Adrenal gland (tissue), 12 donors: Measurements from ENCODE around the gene NRSN2. TPM values are rescaled to one million over a fixed set of nuclear protein-coding genes. Genes with fewer than 3 reads are reported as not detected.

ENCODE experiments used
- DNase-seq, 7 donors: peaks; one replicate each; pipeline ENCODE4 v3.0.0-alpha.2; 2019 to 2020
- H3K27ac ChIP-seq, 5 donors: fragments of 200-600 bp; sonication (generic) in 4 of 5; 1 replicate in 3 of 5; 2 replicates in 2 of 5; pipeline versions ENCODE4 v1.5.1 to v1.8.0; 2016 to 2020; ENCODE audit warnings: mild to moderate bottlenecking in 1 of 5
- H3K27me3 ChIP-seq: fragments of 200-600 bp; 2 replicates; pipeline ENCODE4 v1.8.0; 2021
- H3K36me3 ChIP-seq, 2 donors: fragments of 200-600 bp; replicated peaks in 1 of 2; 1 replicate in 1 of 2; 2 replicates in 1 of 2; pipeline versions ENCODE4 v1.5.1 to v1.8.0; 2018 to 2022
- H3K4me1 ChIP-seq, 2 donors: fragments of 200-600 bp; replicated peaks in 1 of 2; 1 replicate in 1 of 2; 2 replicates in 1 of 2; pipeline versions ENCODE4 v1.5.1 to v1.8.0; 2018 to 2021
- H3K4me3 ChIP-seq, 4 donors: fragments of 200-600 bp; sonication (generic) in 3 of 4; one replicate each; pipeline ENCODE4 v1.5.1; 2016 to 2018
- H3K9me3 ChIP-seq, 3 donors: fragments of 200-600 bp; sonication (generic) in 1 of 3; replicated peaks in 1 of 3; 1 replicate in 2 of 3; 2 replicates in 1 of 3; pipeline versions ENCODE4 v1.5.1 to v1.8.0; 2016 to 2021
- POLR2A ChIP-seq, 2 donors: fragments of 450-650 bp; IDR thresholded peaks; one replicate each; pipeline ENCODE4 v1.6.1; 2017; ENCODE audit warnings: antibody characterized with exemption in 2 of 2, mild to moderate bottlenecking in 2 of 2, moderate library complexity in 1 of 2
- WGBS, 4 donors: extraction: QIAGEN DNeasy Blood & Tissue Kit in 2 of 4; methylation state at CpG; one replicate each; pipeline versions ENCODE4 v1.1.5 to v1.1.7; 2013 to 2017; 5-methylcytosine and 5-hydroxymethylcytosine counted together
- intact Hi-C, 2 donors: fragments of 100-400 bp; cut with DNase I; formaldehyde crosslinking; loops; one replicate each; pipeline versions ENCODE4 v1.14.1 to v1.15.0; 2022 to 2023
- polyA plus RNA-seq, 3 donors: library from polyadenylated mRNA; stranded (reverse); fragments of 200-250 nt in 2 of 3; fragments of 350-450 nt in 1 of 3; fragmentation: Illumina TruSeq in 1 of 3; extraction: RNeasy Lipid Tissue Mini Kit (QIAGEN cat#74804) in 1 of 3; gene quantifications; one replicate each; pipeline ENCODE4 v1.2.3, GENCODE V29; 2013 to 2014
- total RNA-seq, 9 donors: library from RNA; depleted of rRNA in 4 of 9; stranded (reverse); fragments of >200 nt in 4 of 9; fragments of 120-200 nt in 1 of 9; fragmentation: NEBNext Ultra II Directional in 1 of 9; extraction: Animal tissue kit (Norgen Biotek cat#: 25700) in 1 of 9; gene quantifications; one replicate each; pipeline versions ENCODE4 v1.1.0 to v1.2.4, GENCODE V29; 2013 to 2023
- TF ChIP-seq, protein P1 (sequence below), 6 experiments: fragments of 450-650 bp in 4 of 6; fragments of 200-600 bp in 2 of 6; sonication (generic) in 1 of 6; IDR thresholded peaks; 1 replicate in 5 of 6; 2 replicates in 1 of 6; pipeline versions ENCODE4 v1.5.1 to v1.8.0; 2016 to 2021; ENCODE audit warnings: antibody characterized with exemption in 6 of 6, mild to moderate bottlenecking in 2 of 6, moderate library complexity in 1 of 6
- donor health status: healthy with polysubstance abuse.
- donor health status: Bipolar disorder and iron deficiency.
- donor health status: DM: yes; HTN: yes; CAD: no.
- donor health status: DM: no; HTN: no; CAD: no.
- donor health status: DM: no; HTN: no; CAD: no.
- donor health status: DM: yes; HTN: yes; CAD: no.

NRSN2 gene
- total and polyA plus RNA-seq, 12 donors: 33.7 to 263 (median 82.1) TPM

GRCh38 chr20:300345-300990 lies 46.4 kb upstream of the NRSN2 start:
- no peaks in the 10 kb centered on the region for H3K36me3 ChIP-seq
- peak overlapping the region in 1 of 4 donors; percentile 94 for H3K4me3 ChIP-seq
- H3K27ac ChIP-seq: peak overlapping the region in 2 of 5 donors; percentile 62 to 99
- no peaks in the 10 kb centered on the region for H3K27me3 ChIP-seq
- TF ChIP-seq POLR2A (IDR thresholded peaks at IDR 0.05): no peak
- TF ChIP-seq, protein P1, sequence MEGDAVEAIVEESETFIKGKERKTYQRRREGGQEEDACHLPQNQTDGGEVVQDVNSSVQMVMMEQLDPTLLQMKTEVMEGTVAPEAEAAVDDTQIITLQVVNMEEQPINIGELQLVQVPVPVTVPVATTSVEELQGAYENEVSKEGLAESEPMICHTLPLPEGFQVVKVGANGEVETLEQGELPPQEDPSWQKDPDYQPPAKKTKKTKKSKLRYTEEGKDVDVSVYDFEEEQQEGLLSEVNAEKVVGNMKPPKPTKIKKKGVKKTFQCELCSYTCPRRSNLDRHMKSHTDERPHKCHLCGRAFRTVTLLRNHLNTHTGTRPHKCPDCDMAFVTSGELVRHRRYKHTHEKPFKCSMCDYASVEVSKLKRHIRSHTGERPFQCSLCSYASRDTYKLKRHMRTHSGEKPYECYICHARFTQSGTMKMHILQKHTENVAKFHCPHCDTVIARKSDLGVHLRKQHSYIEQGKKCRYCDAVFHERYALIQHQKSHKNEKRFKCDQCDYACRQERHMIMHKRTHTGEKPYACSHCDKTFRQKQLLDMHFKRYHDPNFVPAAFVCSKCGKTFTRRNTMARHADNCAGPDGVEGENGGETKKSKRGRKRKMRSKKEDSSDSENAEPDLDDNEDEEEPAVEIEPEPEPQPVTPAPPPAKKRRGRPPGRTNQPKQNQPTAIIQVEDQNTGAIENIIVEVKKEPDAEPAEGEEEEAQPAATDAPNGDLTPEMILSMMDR (IDR thresholded peaks at IDR 0.05): no peak
- peaks cover 40 to 41% of the 10 kb centered on the region in 2 donors for H3K4me1 ChIP-seq
- intact Hi-C loops: no loop called here
- H3K9me3 ChIP-seq: no peaks in the 10 kb centered on the region
- WGBS, 4 donors: 31 to 48% (median 34%) methylated on average over 9 to 10 of the region's 10 CpGs
- DNase-seq: no peak

GRCh38 chr20:301886-302848 lies 44.7 kb upstream of the NRSN2 start:
- no peak for DNase-seq
- intact Hi-C loops: no loop called here
- Histone ChIP-seq H3K36me3 (no peaks in the 10 kb centered on the region), H3K4me1 (peaks cover 30 to 34% of the 10 kb centered on the region in 2 donors), H3K9me3 (no peaks in the 10 kb centered on the region), H3K27ac (peak overlapping the region in 2 of 5 donors; percentile 62 to 99), H3K27me3 (no peaks in the 10 kb centered on the region), H3K4me3 (no peak overlapping the region)
- WGBS, 4 donors: 75 to 81% (median 79%) methylated on average over 13 of the region's 13 CpGs
- no peak for TF ChIP-seq POLR2A (IDR thresholded peaks at IDR 0.05)

- Histone ChIP-seq H3K9me3 (no peaks in the 10 kb centered on the region), H3K27me3 (no peaks in the 10 kb centered on the region), H3K27ac (no peak overlapping the region), H3K36me3 (no peaks in the 10 kb centered on the region), H3K4me3 (no peak overlapping the region), H3K4me1 (peaks cover 14 to 29% of the 10 kb centered on the region in 2 donors)
- TF ChIP-seq, protein P1 (IDR thresholded peaks at IDR 0.05): no peak
- TF ChIP-seq POLR2A (IDR thresholded peaks at IDR 0.05): no peak
- no peak for DNase-seq
- 72 to 84% (median 76%) methylated on average over 6 to 11 of the region's 11 CpGs for WGBS, 4 donors
- intact Hi-C loops: no loop called here
Measured at GRCh38 chr20:305745-306144, 41.2 kb upstream of the NRSN2 start.

DNA sequence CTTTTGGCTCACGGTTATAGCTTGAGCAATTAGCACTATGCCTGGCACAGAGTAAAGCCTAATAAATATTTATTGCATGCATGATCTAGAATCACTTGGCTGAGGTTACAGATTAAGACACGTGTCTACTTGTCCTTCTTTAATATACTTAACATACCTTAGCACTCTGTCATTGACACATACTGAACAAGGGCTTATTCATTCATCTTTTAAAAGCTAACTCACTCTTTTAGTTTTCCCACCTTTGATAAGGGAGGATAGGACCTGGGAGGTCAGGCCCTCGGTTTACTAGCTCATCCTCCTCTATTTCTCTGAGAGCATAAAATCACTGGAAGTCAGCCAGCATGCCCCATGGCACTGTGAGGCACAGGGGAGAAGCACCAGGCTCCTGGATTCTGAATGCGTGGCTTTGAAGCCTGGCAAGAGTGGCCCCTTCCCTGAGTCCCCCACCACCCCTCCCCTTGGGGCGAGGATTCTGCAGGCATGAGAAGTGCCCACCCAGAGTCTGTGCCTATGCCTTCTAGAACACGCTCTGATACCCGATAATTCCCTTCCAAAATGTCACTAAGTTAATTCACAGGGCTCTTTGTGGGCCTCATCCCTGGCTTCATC lies 38.4 kb upstream of the NRSN2 start:
- DNase-seq: no peak
- no peaks in the 10 kb centered on the region for H3K27me3 ChIP-seq
- H3K4me1 ChIP-seq: peaks cover 8 to 16% of the 10 kb centered on the region in 2 donors
- intact Hi-C loops: no loop called here
- WGBS, 4 donors: 68 to 78% (median 69%) methylated on average over 6 to 7 of the region's 7 CpGs
- H3K36me3 ChIP-seq: no peaks in the 10 kb centered on the region
- peak overlapping the region in 2 of 5 donors; percentile 93 for H3K27ac ChIP-seq
- H3K4me3 ChIP-seq: no peak overlapping the region
- H3K9me3 ChIP-seq: no peaks in the 10 kb centered on the region
- no peak for TF ChIP-seq POLR2A (IDR thresholded peaks at IDR 0.05)
- TF ChIP-seq, protein P1 (IDR thresholded peaks at IDR 0.05): no peak
